GM21786 (cell line): Measurements from ENCODE around the gene PARD6B.
"Not testable (repeated sequence)": the region's sequence is repeated elsewhere in the genome, so short reads cannot be mapped to it uniquely, and the experiment has no call there.

Experiments used
- ATAC-seq: cut with Tn5 transposase; IDR thresholded peaks from one replicate; pipeline ENCODE4 v1.9.1; 2021; ENCODE audit not compliant: unreplicated experiment

PARD6B gene

DNA sequence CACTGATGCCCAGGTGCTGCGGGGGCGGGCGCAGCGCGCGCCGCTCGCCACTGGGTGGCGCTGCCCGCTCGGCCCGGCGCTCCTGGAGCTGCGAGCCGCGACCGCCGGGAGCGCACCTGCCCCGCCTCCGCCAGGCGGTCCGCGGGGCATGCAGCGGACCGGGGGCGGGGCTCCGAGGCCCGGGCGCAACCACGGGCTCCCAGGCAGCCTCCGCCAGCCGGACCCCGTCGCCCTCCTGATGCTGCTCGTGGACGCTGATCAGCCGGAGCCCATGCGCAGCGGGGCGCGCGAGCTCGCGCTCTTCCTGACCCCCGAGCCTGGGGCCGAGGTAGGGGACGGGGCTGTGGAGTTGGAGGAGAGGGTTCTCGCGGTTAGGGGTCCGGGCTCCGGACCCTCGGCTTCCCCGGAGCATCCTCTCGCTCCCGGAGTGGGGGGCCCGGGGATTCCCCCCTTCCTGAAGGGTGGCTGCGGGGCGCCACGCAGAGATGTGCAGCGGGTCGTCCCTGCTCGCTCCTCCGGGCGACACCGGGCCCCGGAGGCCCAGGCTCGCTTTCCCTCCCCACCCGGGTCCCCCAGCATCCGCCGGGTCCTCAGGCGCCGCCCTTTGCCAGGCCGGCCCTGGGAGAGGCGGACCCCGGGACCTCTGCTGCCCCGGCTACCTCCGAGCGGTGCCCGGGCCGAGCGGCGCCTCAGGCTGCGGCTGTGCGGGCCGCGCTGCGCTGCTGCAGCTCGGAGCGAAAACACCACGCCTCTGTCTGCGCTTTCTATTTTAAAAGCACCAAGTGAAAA lies 63.7 kb downstream of the PARD6B start, which contains the start of gene BCAS4:
BCAS4 (plus strand) TSS at position 216 of the 789 bp plus-strand sequence; CDS start at position 239, 23 bp downstream.
- peak; percentile 50 for ATAC-seq

DNA sequence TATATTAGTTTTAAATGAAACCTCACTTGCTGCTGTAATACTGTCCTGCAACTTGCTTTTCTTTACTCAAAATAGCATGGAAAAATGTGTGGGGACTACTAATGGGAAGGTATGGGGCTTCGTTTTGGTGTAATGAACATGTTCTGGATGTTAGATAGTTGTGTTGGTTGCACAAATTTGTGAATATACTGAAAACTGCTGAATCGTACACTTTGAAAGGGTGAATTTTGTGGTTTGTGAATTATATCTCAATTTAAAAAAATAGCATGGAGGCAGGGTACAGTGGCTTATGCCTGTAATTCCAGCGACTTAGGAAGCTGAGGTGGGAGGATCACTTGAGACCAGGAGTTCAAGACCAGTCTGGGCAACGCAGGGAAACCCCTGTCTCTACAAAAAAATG lies 65.8 kb downstream of the PARD6B start:
- ATAC-seq: no peak

DNA sequence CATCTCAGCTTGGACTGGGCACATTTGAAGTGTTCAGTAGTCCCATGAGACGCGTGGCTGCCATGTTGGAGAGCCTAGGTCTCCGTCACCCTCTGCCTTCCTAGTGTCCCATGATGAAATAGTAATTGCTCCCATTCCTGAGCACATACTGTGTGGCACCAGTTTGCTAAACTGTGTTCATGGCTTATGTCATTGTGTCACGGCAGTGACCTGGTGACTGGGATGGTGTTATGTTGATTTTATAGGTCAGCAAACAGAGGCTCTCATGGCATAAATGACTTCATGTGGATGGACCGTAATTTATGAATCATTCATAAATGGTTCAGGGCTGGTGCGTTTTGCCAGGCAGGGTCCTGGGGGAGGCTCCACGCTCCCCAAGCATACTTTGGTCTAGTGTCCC lies 67.3 kb downstream of the PARD6B start:
- ATAC-seq: no peak

DNA sequence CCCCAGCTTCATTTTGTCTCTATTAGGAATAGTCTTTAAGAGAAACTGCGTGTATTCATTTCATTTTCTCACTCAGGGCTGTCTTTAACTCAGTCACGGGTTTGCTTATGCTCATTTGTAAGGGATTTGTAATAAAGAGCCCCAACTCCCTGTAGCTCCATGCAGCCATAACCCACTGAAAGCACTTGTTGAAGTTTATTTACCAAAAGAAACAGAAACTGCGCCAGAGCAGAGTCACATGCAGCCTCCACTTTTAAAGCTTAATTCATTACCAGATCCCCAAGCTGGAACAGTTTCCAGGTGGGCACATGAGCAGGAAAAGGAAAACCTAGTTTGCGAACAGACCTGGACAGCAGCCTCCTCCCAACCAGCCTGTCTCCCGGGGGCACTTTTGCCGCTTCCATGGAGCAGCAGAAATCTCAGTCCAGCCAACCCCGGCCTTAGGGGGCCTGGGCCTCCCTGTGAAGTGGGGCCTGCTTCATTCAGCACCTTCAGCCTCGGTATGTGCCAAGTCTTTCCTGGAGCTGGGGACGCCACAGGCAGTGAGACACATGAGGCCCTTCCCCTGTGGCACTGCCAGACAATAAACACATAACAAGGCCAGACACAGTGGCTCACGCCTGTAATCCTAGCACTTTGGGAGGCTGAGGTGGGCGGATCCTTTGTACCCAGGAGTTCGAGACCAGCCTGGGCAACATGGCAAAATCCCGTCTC lies 68.0 kb downstream of the PARD6B start:
- no peak for ATAC-seq

DNA sequence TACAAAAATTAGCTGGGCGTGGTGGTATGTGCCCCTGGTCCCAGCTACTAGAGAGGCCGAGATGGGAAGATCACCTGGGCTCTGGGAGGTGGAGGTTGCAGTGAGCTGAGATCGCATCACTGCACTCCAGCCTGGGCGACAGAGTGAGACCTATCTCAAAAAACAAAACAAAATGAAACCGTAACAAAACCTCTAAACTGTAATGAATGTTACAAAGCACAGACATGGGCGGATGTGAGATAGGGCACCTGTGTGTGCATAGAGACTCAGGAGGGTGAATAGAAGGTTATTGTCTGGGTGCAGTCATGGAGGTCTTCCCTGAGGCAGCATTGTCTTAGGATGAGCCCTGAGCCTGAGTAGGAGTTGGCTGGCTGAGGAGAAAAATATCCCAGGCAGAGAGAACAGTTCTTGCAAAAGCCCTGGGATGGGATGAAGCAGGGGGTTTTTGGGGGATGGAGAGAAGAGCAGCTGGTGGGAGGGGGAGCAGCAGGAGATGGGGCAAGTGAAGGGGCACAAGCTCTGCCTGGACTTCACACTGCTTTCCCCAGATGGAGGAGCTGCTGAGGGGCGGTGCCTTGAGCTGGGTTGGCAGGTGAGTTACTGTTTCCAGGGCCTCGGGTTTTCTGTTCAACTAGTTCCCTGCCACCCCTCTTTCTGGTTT lies 68.6 kb downstream of the PARD6B start:
- peak; percentile 34 for ATAC-seq

DNA sequence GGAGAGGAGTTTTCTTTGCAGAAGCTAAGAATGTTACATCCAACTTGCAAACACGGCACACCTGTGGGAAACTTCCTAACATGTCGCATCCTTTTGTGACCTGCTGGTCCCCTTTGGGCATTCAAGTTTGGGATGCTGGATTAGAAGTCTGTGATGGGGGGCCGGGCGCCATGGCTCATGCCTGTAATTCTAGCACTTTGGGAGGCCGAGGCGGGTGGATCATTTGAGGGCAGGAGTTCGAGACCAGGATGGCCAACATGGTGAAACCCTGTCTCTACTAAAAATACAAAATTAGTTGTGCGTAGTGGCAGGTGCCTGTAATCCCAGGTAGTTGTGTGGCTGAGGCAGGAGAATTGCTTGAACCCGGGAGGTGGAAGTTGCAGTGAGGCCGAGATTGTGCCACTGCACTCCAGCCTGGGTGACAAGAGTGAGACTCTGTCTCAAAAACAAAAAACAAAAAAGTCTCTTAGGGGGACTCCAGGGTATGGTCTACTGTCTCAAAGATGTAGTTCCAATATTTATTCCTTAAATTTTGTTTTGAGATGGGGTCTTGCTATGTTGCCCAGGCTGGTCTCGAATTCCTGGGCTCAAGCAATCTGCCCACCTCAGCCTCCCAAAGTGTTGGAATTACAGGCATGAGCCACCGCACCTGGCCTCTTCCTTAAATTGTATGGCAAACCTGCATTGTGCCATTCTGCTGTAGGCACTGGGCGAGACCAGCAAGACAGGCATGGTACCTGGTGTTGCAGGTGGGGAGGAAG lies 69.8 kb downstream of the PARD6B start:
- ATAC-seq: not testable (repeated sequence)

DNA sequence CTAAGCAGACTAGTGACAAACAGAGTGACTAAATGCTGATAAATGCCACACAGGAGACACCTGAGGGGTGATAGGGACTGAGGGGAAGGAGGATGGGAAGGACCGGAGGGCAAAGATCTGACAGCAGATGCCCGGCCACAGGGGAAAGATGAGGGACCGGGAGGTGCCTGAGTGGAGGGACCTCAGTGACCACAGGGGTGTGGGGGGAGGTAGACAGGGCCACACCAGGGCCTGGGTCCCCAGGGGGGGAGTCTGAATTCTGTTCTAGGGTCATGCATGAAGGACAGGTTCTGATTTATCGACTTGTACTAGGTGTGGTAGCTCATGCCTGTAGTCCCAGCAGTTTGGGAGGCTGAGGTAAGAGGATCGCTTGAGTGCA lies 70.4 kb downstream of the PARD6B start:
- ATAC-seq: no peak

DNA sequence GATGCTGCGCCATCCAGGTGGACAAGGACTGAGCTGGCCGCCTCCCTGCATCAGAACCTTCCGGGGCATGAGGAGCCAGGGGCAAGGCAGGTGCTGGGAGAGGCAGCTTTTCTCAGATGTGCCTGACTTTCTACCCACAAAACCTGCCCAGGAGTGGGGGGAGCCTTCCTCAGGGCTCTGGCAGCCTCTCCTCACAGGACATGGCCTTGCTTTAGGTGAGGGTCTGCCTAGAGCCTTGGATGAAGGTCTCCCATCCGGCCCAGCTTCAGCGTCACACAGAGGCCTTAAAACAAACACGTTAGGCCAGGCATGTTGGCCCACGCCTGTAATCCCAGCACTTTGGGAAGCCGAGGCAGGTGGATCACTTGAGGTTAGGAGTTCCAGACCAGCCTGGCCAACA lies 70.9 kb downstream of the PARD6B start:
- no peak for ATAC-seq

DNA sequence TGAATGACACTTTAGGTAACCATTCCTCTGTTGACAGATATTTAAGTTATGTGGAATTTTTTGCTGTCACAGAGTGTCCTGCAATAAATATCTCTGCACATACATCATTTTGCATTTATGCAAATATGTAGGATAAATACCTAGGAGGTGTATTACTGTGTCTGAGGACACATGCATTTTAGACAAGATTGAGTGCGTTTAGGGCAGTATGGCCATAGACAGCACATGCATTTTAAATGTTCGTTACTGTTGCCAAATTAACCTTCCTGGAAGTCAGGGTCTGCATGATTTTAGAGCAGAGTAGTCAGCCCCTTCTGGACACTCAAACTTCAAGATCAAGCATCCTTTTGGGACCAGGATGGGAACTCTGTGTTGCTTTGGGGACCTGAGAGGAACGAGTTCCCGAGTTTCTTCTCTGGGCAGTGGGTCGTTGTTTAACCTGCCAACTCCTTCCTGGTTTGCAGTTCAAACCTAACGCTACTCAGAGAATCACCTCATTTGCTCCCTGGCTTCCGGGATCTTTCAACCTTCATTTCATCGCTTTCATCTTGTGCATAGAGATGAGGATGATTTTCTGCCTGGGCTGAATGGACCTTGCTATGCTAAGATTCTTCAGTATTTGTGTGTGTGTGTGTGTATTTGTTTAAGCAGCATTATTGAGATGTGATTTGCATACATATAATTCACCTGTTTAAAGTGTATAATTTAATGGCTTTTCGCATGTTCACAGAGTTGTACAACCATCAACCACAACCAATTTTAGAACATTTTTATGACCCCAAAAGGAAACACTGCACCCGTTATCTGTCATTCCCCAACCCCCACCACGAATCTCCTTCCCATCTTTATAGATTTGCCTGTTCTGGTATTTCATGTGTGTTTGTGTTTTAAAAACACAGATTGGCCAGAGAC lies 73.3 kb downstream of the PARD6B start:
- peak; percentile 48 for ATAC-seq

DNA sequence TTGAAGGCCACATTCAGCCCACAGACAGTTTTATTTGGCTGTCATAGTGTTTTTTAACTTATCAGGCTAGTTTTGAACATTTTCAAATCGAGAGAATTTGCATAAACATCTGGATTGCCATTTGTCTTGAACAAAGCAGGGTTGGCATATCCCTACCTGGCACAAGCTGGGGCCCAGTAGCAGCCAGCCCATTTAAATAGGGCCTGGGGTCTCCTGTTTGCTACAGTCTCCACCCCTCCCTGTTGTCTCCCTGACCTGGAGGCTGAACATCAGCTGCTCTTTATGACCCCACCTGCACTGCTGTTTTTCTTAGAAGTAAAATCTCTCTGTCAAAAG lies 73.9 kb downstream of the PARD6B start:
- no peak for ATAC-seq

DNA sequence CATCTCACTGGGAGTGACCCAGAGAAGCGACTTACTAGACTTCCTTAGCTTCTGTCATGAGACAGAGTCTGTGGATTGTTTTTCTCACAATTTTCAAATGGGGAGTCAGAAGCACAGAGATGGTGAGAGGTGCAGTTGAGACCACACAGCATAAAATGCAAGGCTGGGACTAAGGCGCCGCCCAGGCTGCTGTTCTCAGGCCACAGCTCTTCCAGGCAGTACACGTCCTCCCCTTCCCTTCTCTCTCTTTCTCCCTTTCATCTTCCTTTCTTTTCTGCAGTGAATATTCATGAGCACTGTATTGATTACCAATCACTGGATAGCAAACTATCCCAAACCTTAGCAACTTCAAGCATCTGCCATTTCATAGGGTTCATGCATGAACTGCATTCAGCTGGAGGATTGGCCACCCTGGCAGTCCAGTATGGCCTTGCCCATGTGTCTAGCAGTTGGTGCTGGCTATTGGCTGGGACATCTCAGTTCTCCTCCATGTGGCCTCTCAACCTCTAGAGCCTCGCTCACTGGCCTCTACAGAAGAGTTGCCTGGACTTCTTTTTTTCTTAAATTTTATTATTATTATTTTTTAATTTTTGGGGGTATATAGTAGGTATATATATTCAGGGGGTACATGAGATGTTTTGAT lies 74.9 kb downstream of the PARD6B start:
- ATAC-seq: no peak
